Measurements from ENCODE around the gene TGM3. TPM values are rescaled to one million over a fixed set of nuclear protein-coding genes. Genes with fewer than 3 reads are reported as not detected.

Gene TGM3
- total RNA-seq, 2 experiments from 2014 or later: not detected

DNA sequence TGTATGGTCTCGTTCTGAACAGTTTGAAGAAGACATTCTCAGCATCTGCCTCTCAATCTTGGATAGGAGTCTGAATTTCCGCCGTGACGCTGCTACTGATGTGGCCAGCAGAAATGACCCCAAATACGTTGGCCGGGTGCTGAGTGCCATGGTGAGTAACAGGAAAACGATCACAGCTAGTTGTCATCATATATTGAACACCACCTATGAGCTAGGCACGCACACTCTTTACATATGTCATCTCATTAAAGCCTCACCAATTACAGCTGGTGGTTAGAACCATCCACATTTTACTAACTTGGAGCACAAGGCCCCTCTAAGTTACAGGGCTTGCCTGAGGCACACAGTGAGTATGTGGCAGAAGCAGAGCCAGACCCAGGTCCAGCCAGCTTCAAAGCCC, 17.1 kb downstream of the TGM3 start:
- ChIA-PET POLR2A (no interaction called here), CTCF (no interaction called here)
- no peaks in the 10 kb centered on the region for H3K9me3 Mint-ChIP-seq (ENCODE audit: low read depth)
- no peaks in the 10 kb centered on the region for H3K4me1 Mint-ChIP-seq
- H3K27me3 Mint-ChIP-seq: peaks cover 3% of the 10 kb centered on the region
- DNase-seq (no peak), ATAC-seq (no peak)
- intact Hi-C loops (cut with DNase I, micrococcal nuclease): no loop called here
- H3K27ac Mint-ChIP-seq: no peak overlapping the region
- no peak overlapping the region for H3K4me3 Mint-ChIP-seq
- H3K36me3 Mint-ChIP-seq (ENCODE audit: low read depth): no peaks in the 10 kb centered on the region

DNA sequence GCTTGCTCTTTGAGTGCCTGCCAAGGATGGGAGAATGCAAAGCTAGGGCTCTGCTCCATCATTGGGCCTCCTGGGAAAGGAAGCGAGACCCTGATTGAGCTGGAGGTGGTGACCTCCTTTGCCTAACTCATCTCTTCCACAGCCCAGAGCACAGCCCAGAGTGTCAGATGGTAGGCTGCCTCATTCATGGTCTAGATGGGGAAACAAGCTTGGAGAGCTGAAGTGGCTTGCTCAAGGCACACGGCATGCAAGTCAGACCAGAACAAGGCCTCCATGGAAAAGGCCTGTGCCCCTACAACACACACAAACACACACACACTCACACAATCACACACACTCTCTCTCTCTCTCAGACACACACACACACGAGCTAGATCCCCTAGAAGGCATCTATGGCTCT, 17.5 kb downstream of the TGM3 start:
- CTCF ChIA-PET: interaction anchor here (0.7 kb wide), 1 partner anchor 561 kb away, joined by 3 read pairs; no protein-coding TSS in a partner anchor

DNA sequence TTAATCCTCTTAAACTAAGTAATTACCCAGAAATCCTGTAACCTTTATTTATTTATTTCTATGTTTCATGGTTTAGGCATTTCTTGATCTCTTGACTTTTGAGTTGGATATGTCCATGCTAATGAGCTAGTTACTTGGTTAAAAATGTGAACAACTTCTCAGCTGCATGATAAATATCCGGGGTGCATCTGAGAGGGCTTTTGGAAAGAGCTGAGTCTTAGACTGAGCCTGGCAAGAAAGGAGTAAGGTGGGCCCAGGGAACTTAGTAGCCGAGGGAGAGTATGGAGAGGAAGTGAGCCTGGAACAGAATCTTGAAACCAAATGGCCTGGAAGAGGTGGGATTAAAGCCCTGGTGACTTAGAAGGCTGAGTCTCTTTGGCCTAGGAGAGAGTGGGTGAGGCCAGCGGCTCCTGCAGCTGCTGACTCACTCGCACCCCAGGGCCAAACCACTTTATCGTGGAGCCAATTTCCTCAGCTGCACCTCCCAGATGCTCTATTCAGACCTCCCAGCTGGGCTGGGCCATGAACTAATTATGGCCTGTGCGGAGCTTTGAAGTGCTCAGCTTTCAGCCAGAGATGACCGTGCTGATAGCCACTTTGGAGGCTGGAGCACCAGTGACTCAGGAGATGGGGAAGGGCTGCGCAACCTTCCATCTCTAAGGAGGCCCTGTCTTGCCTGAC, 19.1 kb downstream of the TGM3 start:
- H3K27ac Mint-ChIP-seq: no peak overlapping the region
- H3K9me3 Mint-ChIP-seq (ENCODE audit: low read depth): peaks cover 6% of the 10 kb centered on the region
- intact Hi-C loops (cut with DNase I, micrococcal nuclease): no loop called here
- DNase-seq (no peak), ATAC-seq (no peak)
- ChIA-PET CTCF (interaction anchor here (0.7 to 1.1 kb wide), 2 partner anchors 24 to 52 kb away, joined by 3 to 4 read pairs; no protein-coding TSS in a partner anchor), POLR2A (no interaction called here)
- H3K36me3 Mint-ChIP-seq (ENCODE audit: low read depth): no peaks in the 10 kb centered on the region
- no peak overlapping the region for H3K4me3 Mint-ChIP-seq
- no peaks in the 10 kb centered on the region for H3K4me1 Mint-ChIP-seq
- H3K27me3 Mint-ChIP-seq: peaks cover 3% of the 10 kb centered on the region

More for the DNA sequence above, 17.5 kb downstream of the TGM3 start:
- Mint-ChIP-seq H3K36me3 (ENCODE audit: low read depth) (no peaks in the 10 kb centered on the region), H3K27ac (no peak overlapping the region), H3K9me3 (ENCODE audit: low read depth) (no peaks in the 10 kb centered on the region), H3K27me3 (peaks cover 3% of the 10 kb centered on the region), H3K4me3 (no peak overlapping the region), H3K4me1 (no peaks in the 10 kb centered on the region)
- POLR2A ChIA-PET: no interaction called here
- intact Hi-C loops (cut with DNase I, micrococcal nuclease): no loop called here
- no peak for DNase-seq
- ATAC-seq: no peak

DNA sequence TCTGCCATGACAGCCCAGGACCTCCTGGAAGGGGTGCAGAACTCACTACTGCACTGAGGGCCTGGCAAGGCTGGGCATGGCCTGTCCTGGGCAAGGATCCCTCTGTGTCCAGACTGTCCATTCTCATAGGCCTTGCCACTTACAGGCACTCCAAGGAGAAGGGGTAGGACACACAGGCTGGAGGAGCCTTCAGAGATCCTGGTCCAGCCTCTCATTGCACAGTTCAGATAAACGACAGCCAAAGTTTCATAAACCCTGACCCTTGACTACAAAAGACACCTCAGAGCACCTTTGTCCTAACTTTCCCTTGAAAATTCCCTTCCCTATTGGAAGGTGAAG, 19.6 kb downstream of the TGM3 start:
- Mint-ChIP-seq H3K27ac (no peak overlapping the region), H3K9me3 (ENCODE audit: low read depth) (peaks cover 6% of the 10 kb centered on the region), H3K36me3 (ENCODE audit: low read depth) (no peaks in the 10 kb centered on the region), H3K4me3 (no peak overlapping the region), H3K4me1 (no peaks in the 10 kb centered on the region), H3K27me3 (peaks cover 3% of the 10 kb centered on the region)
- ChIA-PET CTCF (interaction anchor here (1.1 kb wide), 1 partner anchor 24 kb away, joined by 4 read pairs; no protein-coding TSS in a partner anchor), POLR2A (no interaction called here)
- ATAC-seq: no peak
- no peak for DNase-seq
- intact Hi-C loops (cut with DNase I, micrococcal nuclease): no loop called here

DNA sequence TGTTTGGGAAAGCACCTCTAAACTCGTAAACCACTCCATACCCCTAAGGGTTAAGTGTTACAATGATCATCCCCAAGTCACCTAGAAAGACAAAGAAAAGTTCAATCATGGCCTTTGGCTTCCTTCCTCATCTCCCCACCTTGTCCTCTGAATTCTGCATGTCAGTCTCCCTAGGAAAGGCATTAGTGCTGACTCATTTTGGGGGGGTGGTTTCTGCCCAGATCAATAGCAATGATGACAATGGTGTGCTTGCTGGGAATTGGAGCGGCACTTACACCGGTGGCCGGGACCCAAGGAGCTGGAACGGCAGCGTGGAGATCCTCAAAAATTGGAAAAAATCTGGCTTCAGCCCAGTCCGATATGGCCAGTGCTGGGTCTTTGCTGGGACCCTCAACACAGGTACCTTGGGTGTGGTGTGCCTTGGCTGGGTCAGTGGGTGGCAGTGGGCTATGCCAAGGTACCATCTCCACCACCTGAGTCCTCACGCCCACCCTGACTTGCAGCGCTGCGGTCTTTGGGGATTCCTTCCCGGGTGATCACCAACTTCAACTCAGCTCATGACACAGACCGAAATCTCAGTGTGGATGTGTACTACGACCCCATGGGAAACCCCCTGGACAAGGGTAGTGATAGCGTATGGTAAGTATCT, 21.2 kb downstream of the TGM3 start:
- Mint-ChIP-seq H3K27me3 (no peaks in the 10 kb centered on the region), H3K36me3 (ENCODE audit: low read depth) (no peaks in the 10 kb centered on the region), H3K27ac (no peak overlapping the region), H3K9me3 (ENCODE audit: low read depth) (peaks cover 6% of the 10 kb centered on the region), H3K4me1 (no peaks in the 10 kb centered on the region), H3K4me3 (no peak overlapping the region)
- ATAC-seq: no peak
- no peak for DNase-seq
- intact Hi-C loops (cut with DNase I, micrococcal nuclease): no loop called here
- CTCF ChIA-PET: interaction anchor here (0.5 kb wide), 1 partner anchor 47 kb away, joined by 4 read pairs; no protein-coding TSS in a partner anchor
- POLR2A ChIA-PET: no interaction called here

DNA sequence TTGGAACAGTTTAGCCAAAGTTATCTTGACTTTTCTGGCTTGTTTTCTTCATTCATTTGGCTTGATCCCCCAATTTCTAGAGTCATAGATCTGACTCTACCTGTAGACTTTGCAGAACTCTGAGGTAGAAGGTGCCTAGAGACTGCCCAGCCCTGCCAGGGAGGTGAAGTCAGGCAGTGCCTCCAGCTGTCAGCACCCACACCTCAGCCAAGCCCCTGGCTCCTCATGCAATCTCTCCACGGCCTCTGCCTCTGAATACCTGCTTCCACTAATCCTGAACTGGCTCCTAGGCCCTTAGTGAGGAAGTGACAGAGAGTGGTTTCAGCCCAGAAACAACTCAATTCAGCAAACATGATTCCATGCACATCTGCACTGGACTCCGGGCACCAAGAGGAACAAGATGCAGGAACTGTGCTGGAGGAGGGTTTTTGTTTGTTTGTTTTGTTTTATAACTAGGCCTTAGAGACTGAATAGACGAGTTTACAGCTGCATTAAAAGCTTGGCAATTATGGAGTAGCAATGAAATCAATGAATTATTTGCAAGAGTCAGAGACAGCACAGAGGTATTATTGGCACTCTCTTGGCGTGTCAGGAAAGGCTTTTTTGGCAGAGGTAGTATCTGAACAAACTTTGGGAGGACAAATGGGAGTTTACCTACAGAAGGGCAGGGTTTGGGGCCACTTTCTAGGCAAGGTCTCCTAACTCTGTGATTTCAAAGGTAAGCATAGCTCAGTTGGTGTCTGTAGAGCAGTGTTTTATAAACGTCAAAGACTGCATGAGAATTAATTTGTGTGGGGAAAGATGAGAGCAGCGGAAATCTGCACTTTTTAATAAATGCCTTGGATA, 25.2 kb downstream of the TGM3 start:
- DNase-seq: no peak
- Mint-ChIP-seq H3K27ac (no peak overlapping the region), H3K4me3 (no peak overlapping the region), H3K36me3 (ENCODE audit: low read depth) (no peaks in the 10 kb centered on the region), H3K4me1 (no peaks in the 10 kb centered on the region), H3K27me3 (peaks cover 9% of the 10 kb centered on the region), H3K9me3 (ENCODE audit: low read depth) (peaks cover 6% of the 10 kb centered on the region)
- intact Hi-C loops (cut with DNase I, micrococcal nuclease): no loop called here
- ChIA-PET CTCF (interaction anchor here (0.6 to 0.8 kb wide), 2 partner anchors 178 to 356 kb away, joined by 3 read pairs; no protein-coding TSS in a partner anchor), POLR2A (no interaction called here)
- no peak for ATAC-seq

DNA sequence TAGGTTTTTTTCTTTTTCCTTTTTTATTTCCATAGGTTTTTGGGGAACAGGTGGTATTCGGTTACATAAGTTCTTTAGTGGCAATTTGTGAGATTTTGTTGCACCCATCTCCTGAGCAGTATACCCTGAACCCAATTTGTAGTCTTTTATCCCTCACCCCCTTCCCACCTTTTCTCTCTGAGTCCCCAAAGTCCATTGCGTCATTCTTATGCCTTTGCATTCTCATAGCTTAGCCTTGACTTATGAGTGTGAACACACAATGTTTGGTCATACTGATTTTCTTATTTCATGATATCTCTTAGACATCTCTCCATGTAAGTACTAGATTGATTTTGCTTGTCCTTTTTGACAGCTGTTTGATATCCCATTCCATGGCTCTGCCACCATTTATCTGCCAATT, 27.2 kb downstream of the TGM3 start:
- POLR2A ChIA-PET: no interaction called here

DNA sequence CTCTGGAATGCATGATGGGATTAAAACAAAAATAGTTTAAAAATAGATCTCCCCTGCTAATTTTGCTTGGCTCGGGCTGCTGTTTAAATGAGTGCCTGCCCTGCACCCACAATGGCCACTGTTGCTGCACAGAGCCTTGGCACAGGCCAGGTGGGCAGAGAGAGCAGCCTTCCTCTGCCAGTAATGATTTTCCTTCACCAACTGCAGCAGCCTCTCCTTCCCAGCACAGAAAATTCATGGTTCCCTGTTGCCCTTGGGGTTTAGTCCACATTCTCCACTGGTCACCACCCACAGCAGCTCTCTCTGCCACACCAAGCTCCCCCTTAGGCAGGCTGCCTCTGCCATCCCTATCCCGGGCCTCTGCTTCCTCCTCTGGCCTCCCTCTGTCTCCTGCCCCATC, 30.2 kb downstream of the TGM3 start:
- DNase-seq (no peak), ATAC-seq (no peak)
- no peaks in the 10 kb centered on the region for H3K36me3 Mint-ChIP-seq (ENCODE audit: low read depth)
- no peaks in the 10 kb centered on the region for H3K9me3 Mint-ChIP-seq (ENCODE audit: low read depth)
- no peak overlapping the region for H3K27ac Mint-ChIP-seq
- ChIA-PET POLR2A (no interaction called here), CTCF (interaction anchor here (1.3 kb wide), 1 partner anchor 361 kb away, joined by 3 read pairs; no protein-coding TSS in a partner anchor)
- no peak overlapping the region for H3K4me3 Mint-ChIP-seq
- H3K4me1 Mint-ChIP-seq: no peaks in the 10 kb centered on the region
- intact Hi-C loops (cut with DNase I, micrococcal nuclease): no loop called here
- peaks cover 19% of the 10 kb centered on the region for H3K27me3 Mint-ChIP-seq

More for the DNA sequence above, 27.2 kb downstream of the TGM3 start:
- no peak overlapping the region for H3K27ac Mint-ChIP-seq
- H3K36me3 Mint-ChIP-seq (ENCODE audit: low read depth): no peaks in the 10 kb centered on the region
- intact Hi-C loops (cut with DNase I, micrococcal nuclease): no loop called here
- DNase-seq: no peak
- H3K27me3 Mint-ChIP-seq: peaks cover 19% of the 10 kb centered on the region
- no peak overlapping the region for H3K4me3 Mint-ChIP-seq
- H3K4me1 Mint-ChIP-seq: no peaks in the 10 kb centered on the region
- ATAC-seq: no peak
- peaks cover 6% of the 10 kb centered on the region for H3K9me3 Mint-ChIP-seq (ENCODE audit: low read depth)
- CTCF ChIA-PET: no interaction called here

DNA sequence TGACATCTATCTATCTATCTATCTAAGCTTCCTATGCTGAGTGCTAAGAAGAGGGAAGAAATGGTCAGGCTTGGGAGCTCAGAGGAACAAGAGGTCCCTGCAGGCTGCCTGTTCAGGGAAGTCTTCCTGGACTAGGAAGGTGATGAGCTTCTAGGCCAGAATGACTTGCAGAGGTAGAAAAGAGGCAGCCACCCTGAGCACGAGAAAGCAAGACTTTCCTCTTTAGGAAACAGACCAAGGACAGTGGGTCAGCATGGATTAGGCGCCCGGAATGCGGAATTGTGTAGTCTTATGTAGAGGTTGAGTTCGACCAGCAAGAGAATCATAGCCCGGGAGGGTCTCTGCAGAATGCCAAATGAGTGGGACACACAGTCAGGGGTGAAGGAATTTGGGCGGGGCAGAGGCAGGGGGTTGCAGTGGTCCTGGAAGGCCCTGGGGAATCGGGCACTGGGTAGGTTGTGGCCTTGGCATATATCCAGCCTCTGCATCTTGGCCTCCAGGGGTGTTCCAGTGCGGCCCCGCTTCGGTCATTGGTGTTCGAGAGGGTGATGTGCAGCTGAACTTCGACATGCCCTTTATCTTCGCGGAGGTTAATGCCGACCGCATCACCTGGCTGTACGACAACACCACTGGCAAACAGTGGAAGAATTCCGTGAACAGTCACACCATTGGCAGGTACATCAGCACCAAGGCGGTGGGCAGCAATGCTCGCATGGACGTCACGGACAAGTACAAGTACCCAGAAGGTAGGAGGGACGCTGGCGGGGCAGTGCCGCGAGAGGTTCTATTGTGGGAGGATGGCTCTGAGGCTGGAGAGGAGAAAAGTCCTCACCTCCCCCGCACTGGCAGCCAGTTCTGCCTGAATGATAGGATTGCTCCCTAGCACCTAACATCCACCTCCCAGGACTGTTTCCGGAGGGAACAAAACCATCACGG, 32.1 kb downstream of the TGM3 start:
- DNase-seq (no peak), ATAC-seq (no peak)
- ChIA-PET POLR2A (no interaction called here), CTCF (no interaction called here)
- Mint-ChIP-seq H3K9me3 (ENCODE audit: low read depth) (no peaks in the 10 kb centered on the region), H3K36me3 (ENCODE audit: low read depth) (no peaks in the 10 kb centered on the region), H3K27me3 (peaks cover 19% of the 10 kb centered on the region), H3K27ac (no peak overlapping the region), H3K4me3 (no peak overlapping the region), H3K4me1 (no peaks in the 10 kb centered on the region)
- intact Hi-C loops (cut with DNase I, micrococcal nuclease): no loop called here

DNA sequence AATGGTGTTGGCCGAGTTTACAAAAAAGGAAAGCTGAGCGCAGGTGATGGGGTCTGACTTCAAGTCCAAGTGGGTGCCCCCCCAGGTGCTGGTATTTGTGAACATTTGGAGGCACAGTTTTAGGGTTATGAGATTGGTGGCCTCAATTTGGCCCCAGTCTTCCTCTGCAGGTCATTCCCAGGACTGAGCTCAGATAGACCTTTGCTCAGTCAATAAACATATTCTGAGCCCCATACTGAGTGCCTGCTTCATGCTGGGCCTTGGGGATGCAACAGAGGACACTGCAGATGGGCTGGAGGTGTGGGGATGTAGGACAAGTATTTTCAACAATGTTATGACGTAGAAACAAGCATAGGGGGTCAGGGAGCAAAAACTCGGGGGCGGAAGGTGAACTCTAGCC, 33.5 kb downstream of the TGM3 start:
- H3K9me3 Mint-ChIP-seq (ENCODE audit: low read depth): no peaks in the 10 kb centered on the region
- intact Hi-C loops (cut with DNase I, micrococcal nuclease): no loop called here
- H3K27ac Mint-ChIP-seq: no peak overlapping the region
- no peak for ATAC-seq
- ChIA-PET POLR2A (interaction anchor here (0.6 kb wide), 1 partner anchor 80 kb away, joined by 7 read pairs; no protein-coding TSS in a partner anchor), CTCF (no interaction called here)
- DNase-seq: no peak
- no peaks in the 10 kb centered on the region for H3K4me1 Mint-ChIP-seq
- H3K4me3 Mint-ChIP-seq: no peak overlapping the region
- peaks cover 17% of the 10 kb centered on the region for H3K27me3 Mint-ChIP-seq
- no peaks in the 10 kb centered on the region for H3K36me3 Mint-ChIP-seq (ENCODE audit: low read depth)

DNA sequence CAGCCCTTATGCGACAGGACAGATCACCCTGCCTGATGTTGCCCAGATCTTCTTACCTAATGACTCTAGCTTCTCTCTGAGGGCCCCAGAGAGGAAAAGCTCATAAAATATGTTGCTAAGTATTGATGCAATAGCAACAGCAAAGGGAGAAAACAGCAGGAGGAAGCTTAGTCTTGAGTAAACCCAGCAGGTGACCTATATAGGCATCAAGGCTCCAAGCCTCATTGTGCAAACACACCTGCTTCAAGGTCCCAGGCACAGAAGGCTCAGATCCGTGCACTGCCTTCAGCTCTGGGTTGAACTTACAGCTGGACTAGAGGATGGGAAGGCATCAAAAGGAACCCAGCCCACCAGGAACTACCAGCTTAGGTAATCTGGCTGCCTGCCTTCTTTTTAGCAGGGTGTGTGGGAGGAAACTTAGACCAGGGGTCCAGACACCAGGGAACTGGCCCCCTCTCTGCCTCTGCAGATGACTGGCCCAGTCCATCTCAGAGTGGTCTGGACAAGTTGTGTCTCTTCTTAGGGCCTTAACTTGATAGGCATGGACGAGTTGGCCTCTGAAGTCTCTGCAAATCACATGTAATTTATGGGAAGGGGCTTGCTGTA, 34.4 kb downstream of the TGM3 start:
- ChIA-PET CTCF (no interaction called here), POLR2A (no interaction called here)
- DNase-seq: no peak
- Mint-ChIP-seq H3K9me3 (ENCODE audit: low read depth) (no peaks in the 10 kb centered on the region), H3K27me3 (peaks cover 12% of the 10 kb centered on the region), H3K4me1 (no peaks in the 10 kb centered on the region), H3K36me3 (ENCODE audit: low read depth) (no peaks in the 10 kb centered on the region), H3K27ac (no peak overlapping the region), H3K4me3 (no peak overlapping the region)
- no peak for ATAC-seq
- intact Hi-C loops (cut with DNase I, micrococcal nuclease): no loop called here

Measured in activated CD4-positive, alpha-beta T cell treated with anti-CD3 and anti-CD28 coated beads for 36 hours (primary cell).